HepG2 (cell line): ENCODE data around the gene MAP2K7. TPM values are rescaled to one million over a fixed set of nuclear protein-coding genes. Genes with fewer than 3 reads are reported as not detected.

Experiments
- ATAC-seq: fragments of 200-7000 bp; cut with Tn5 transposase; 3 replicates; pipeline ENCODE4 v1.9.1; 2020; ENCODE audit warnings: mild to moderate bottlenecking, moderate library complexity
- BruUV-seq: library from RNA; stranded (reverse); fragments of 400-500 nt; replicated peaks from 2 replicates; lab custom pipeline; 2021; lab: Mats Ljungman, UMichigan
- CTCF ChIA-PET: fragments of 300-600 bp; formaldehyde crosslinking; extraction: SDS; loops from one replicate; lab custom pipeline; 2021; ENCODE audit warnings: low total read pairs, inconsistent platforms, low intra/inter-chr PET ratio; lab: Yijun Ruan, JAX
- POLR2A ChIA-PET: fragments of 350-600 bp; sonication (Branson Sonifier 250); formaldehyde crosslinking; loops from one replicate; lab custom pipeline; 2020; ENCODE audit warnings: antibody characterized with exemption, inconsistent platforms; lab: Yijun Ruan, JAX
- DNase-seq: peaks from one replicate; pipeline ENCODE4 v3.0.0-alpha.2; 2015; ENCODE audit warnings: low spot score
- FAIRE-seq: peaks from 3 replicates; lab custom pipeline; 2011; peaks lifted over from hg19 to GRCh38; lab: Jason Lieb, UNC
- H2AFZ ChIP-seq: one replicate; pipeline ENCODE4 v1.6.1; 2011; ENCODE audit warnings: low read length, inconsistent platforms
- H3K27ac ChIP-seq: fragments of 300-600 bp; 3 replicates; pipeline ENCODE4 v1.8.0; 2011; ENCODE audit warnings: mixed run types, mild to moderate bottlenecking, mixed read lengths, low read length, inconsistent platforms; ENCODE audit not compliant: insufficient read depth; ENCODE audit errors: extremely low read length
- H3K27me3 ChIP-seq, 2 experiments: fragments of 200-600 bp in 1 of 2; 2 replicates in 1 of 2; 3 replicates in 1 of 2; pipeline versions ENCODE4 v1.6.0 to v1.8.0; 2011; ENCODE audit warnings: low read length in 2 of 2, mild to moderate bottlenecking in 2 of 2, moderate library complexity in 2 of 2, inconsistent platforms in 1 of 2; ENCODE audit not compliant: insufficient read depth in 2 of 2, control insufficient read depth in 1 of 2
- H3K36me3 ChIP-seq, 2 experiments: fragments of 200-600 bp in 1 of 2; replicated peaks in 1 of 2; 2 replicates in 1 of 2; 3 replicates in 1 of 2; pipeline versions ENCODE4 v1.5.1 to v1.8.0; 2011; ENCODE audit warnings: low read length in 2 of 2, inconsistent platforms in 1 of 2; ENCODE audit not compliant: insufficient read depth in 2 of 2, control insufficient read depth in 1 of 2
- H3K4me1 ChIP-seq: 2 replicates; pipeline ENCODE4 v1.5.1; 2012; ENCODE audit warnings: low read length, inconsistent platforms; ENCODE audit not compliant: insufficient read depth
- H3K4me2 ChIP-seq: 2 replicates; pipeline ENCODE4 v1.6.0; 2011; ENCODE audit warnings: low read depth, low read length, inconsistent platforms
- H3K4me3 ChIP-seq, 3 experiments: fragments of 200-600 bp in 1 of 3; sonication (generic), shearing (Covaris generic) in 1 of 3; replicated peaks in 1 of 3; 2 replicates each; pipeline ENCODE4 v1.5.1; 2011 to 2016; ENCODE audit warnings: low read length in 3 of 3, inconsistent platforms in 2 of 3, low read depth in 2 of 3, mild to moderate bottlenecking in 2 of 3, control low read depth in 1 of 3, mixed read lengths in 1 of 3; ENCODE audit not compliant: insufficient read depth in 1 of 3
- H3K79me2 ChIP-seq: one replicate; pipeline ENCODE4 v1.6.1; 2011; ENCODE audit warnings: low read length, inconsistent platforms; ENCODE audit not compliant: insufficient read depth
- H3K9ac ChIP-seq: 2 replicates; pipeline ENCODE4 v1.6.0; 2011; ENCODE audit warnings: mild to moderate bottlenecking, low read depth, low read length, inconsistent platforms; ENCODE audit not compliant: insufficient read depth
- H3K9me3 ChIP-seq: 2 replicates; pipeline ENCODE4 v1.5.1; 2012; ENCODE audit warnings: mild to moderate bottlenecking, low read length
- H4K20me1 ChIP-seq: 2 replicates; pipeline ENCODE4 v1.6.0; 2011; ENCODE audit warnings: inconsistent platforms, mild to moderate bottlenecking, low read length, moderate library complexity; ENCODE audit not compliant: insufficient read depth
- AGO2 ChIP-seq: fragments of 200-400 bp; formaldehyde crosslinking; optimal IDR thresholded peaks from 2 replicates; pipeline ENCODE3; 2017; ENCODE audit warnings: mild to moderate bottlenecking, low read depth, low read length, moderate library complexity
- CTCF ChIP-seq: sonication (generic); formaldehyde crosslinking; IDR thresholded peaks from 2 replicates; pipeline ENCODE4 v1.5.0; 2020; ENCODE audit warnings: mild to moderate bottlenecking, missing genetic modification reagents, moderate library complexity
- FOXC1 ChIP-seq: sonication (generic); formaldehyde crosslinking; IDR thresholded peaks from 2 replicates; pipeline ENCODE4 v1.8.0; 2022; ENCODE audit warnings: mild to moderate bottlenecking, missing genetic modification reagents, borderline replicate concordance
- MAFF ChIP-seq: IDR thresholded peaks from 2 replicates; pipeline ENCODE4 v1.6.1; 2011; ENCODE audit warnings: low read depth, low read length, improper control_type of control experiment
- MAFG ChIP-seq: sonication (generic); formaldehyde crosslinking; IDR thresholded peaks from 2 replicates; pipeline ENCODE4 v1.5.1; 2020; ENCODE audit warnings: mild to moderate bottlenecking, missing genetic modification reagents
- MAFK ChIP-seq, 2 experiments: IDR thresholded peaks in 1 of 2; conservative IDR thresholded peaks in 1 of 2; 2 replicates each; pipeline ENCODE4 v1.6.1; 2011; ENCODE audit warnings: improper control_type of control experiment in 2 of 2, low read length in 2 of 2
- RBM22 ChIP-seq: fragments of 200-400 bp; formaldehyde crosslinking; optimal IDR thresholded peaks from 2 replicates; pipeline ENCODE3; 2017; ENCODE audit warnings: mild to moderate bottlenecking, low read length, moderate library complexity
- ZBTB38 ChIP-seq: sonication (generic); formaldehyde crosslinking; IDR thresholded peaks from 2 replicates; pipeline ENCODE4 v1.5.1; 2020; ENCODE audit warnings: mild to moderate bottlenecking, missing genetic modification reagents
- ZNF274 ChIP-seq: sonication (generic); formaldehyde crosslinking; IDR thresholded peaks from 2 replicates; pipeline ENCODE4 v1.5.1; 2020; ENCODE audit warnings: mild to moderate bottlenecking, missing genetic modification reagents
- ZNF816 ChIP-seq: sonication (generic); formaldehyde crosslinking; IDR thresholded peaks from 2 replicates; pipeline ENCODE4 v1.8.0; 2022; ENCODE audit warnings: missing genetic modification reagents, mild to moderate bottlenecking, borderline replicate concordance
- WGBS: methylation state at CpG from one replicate; pipeline ENCODE4 v1.1.6; 2017; ENCODE audit warnings: low lambda C conversion rate; 5-methylcytosine and 5-hydroxymethylcytosine counted together
- in situ Hi-C: cut with HindIII; loops from 2 replicates; pipeline ENCODE4 v1.10.0; 2017; ENCODE audit warnings: low pct_unique_long_range_greater_than_20kb; ENCODE audit not compliant: extremely low pct_ligation_motif_present
- intact Hi-C: fragments of 100-400 bp; cut with micrococcal nuclease; formaldehyde crosslinking; loops from one replicate; pipeline ENCODE4 v1.10.0; 2022; ENCODE audit not compliant: unreplicated experiment
- polyA plus RNA-seq, 8 experiments: library from polyadenylated mRNA; depleted of rRNA in 3 of 8; stranded (reverse) in 7 of 8; unstranded in 1 of 8; fragments of >200 nt; fragmentation: Illumina TruSeq in 4 of 8; extraction: Trizol in 4 of 8; gene quantifications; 2 replicates each; pipeline versions ENCODE4 v1.2.1 to v1.2.3, GENCODE V29; 2011 to 2016; ENCODE audit warnings: low read depth in 4 of 8, missing spikeins in 1 of 8, mixed read lengths in 1 of 8; ENCODE audit not compliant: insufficient read depth in 1 of 8
- total RNA-seq, 5 experiments: library from RNA; depleted of rRNA; stranded (reverse); fragments of >200 nt; fragmentation: Illumina TruSeq; extraction: Trizol; gene quantifications; 2 replicates each; pipeline ENCODE4 v1.2.3, GENCODE V29; 2016; ENCODE audit warnings: low read depth in 1 of 5
- TF ChIP-seq, protein P1 (sequence below): sonication (generic); formaldehyde crosslinking; IDR thresholded peaks from 2 replicates; pipeline ENCODE4 v1.5.1; 2020; ENCODE audit warnings: mild to moderate bottlenecking, missing genetic modification reagents, moderate library complexity

MAP2K7 gene
- total and polyA plus RNA-seq, 2 of the 13 experiments (the other 11 are each of a cell fraction or from before 2014, with no cell fraction given) = 9.0 to 10.8 TPM

GRCh38 chr19:7962644-7963268 is 59.1 kb downstream of the MAP2K7 start:
- Histone ChIP-seq H2AFZ (no peak overlapping the region), H3K4me2 (peak overlapping the region; percentile 36), H3K9ac (no peak overlapping the region), H3K27me3 (no peaks in the 10 kb centered on the region), H3K9me3 (no peaks in the 10 kb centered on the region), H3K36me3 (peaks cover 14 to 70% of the 10 kb centered on the region in 2 experiments)
- WGBS = 75% methylated on average over 20 of the region's 22 CpGs
- peak; percentile 29; the same call in 1 of the 3 replicates for ATAC-seq
- POLR2A ChIA-PET = no interaction called here
- BruUV-seq = TSS peak; percentile 33
- intact Hi-C loops = no loop called here
- 0 out of 2 replicates have a peak, but pooled peaks have one; percentile 40 for TF ChIP-seq MAFG (CRISPR knock-in tag)
- TF ChIP-seq MAFK (conservative IDR thresholded peaks at IDR 0.05 in 1 of 2, IDR thresholded peaks at IDR 0.05 in 1 of 2; ENCODE audit: low read length in 2 of 2) = peak; percentile 96 to 97
- TF ChIP-seq AGO2 = peak; percentile 64
- TF ChIP-seq ZBTB38 (CRISPR knock-in tag) = peak; percentile 96
- no peak for TF ChIP-seq FOXC1 (CRISPR knock-in tag)
- peak; percentile 96 for TF ChIP-seq MAFF
- 0 out of 2 replicates have a peak, but pooled peaks have one; percentile 6 for TF ChIP-seq CTCF (CRISPR knock-in tag)
- TF ChIP-seq, protein P1, sequence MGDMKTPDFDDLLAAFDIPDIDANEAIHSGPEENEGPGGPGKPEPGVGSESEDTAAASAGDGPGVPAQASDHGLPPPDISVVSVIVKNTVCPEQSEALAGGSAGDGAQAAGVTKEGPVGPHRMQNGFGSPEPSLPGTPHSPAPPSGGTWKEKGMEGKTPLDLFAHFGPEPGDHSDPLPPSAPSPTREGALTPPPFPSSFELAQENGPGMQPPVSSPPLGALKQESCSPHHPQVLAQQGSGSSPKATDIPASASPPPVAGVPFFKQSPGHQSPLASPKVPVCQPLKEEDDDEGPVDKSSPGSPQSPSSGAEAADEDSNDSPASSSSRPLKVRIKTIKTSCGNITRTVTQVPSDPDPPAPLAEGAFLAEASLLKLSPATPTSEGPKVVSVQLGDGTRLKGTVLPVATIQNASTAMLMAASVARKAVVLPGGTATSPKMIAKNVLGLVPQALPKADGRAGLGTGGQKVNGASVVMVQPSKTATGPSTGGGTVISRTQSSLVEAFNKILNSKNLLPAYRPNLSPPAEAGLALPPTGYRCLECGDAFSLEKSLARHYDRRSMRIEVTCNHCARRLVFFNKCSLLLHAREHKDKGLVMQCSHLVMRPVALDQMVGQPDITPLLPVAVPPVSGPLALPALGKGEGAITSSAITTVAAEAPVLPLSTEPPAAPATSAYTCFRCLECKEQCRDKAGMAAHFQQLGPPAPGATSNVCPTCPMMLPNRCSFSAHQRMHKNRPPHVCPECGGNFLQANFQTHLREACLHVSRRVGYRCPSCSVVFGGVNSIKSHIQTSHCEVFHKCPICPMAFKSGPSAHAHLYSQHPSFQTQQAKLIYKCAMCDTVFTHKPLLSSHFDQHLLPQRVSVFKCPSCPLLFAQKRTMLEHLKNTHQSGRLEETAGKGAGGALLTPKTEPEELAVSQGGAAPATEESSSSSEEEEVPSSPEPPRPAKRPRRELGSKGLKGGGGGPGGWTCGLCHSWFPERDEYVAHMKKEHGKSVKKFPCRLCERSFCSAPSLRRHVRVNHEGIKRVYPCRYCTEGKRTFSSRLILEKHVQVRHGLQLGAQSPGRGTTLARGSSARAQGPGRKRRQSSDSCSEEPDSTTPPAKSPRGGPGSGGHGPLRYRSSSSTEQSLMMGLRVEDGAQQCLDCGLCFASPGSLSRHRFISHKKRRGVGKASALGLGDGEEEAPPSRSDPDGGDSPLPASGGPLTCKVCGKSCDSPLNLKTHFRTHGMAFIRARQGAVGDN (CRISPR knock-in tag) = peak; percentile 35; the same call in 1 of the 2 replicates
- no peak for TF ChIP-seq ZNF816 (CRISPR knock-in tag)
- TF ChIP-seq RBM22 = peak; percentile 52
- no peak for TF ChIP-seq ZNF274 (CRISPR knock-in tag)
- TF ChIP-seq, all 625 proteins: peak for 8
- CTCF ChIA-PET = no interaction called here
- in situ Hi-C loops = no loop called here
- FAIRE-seq = peak; percentile 60
- DNase-seq = no peak
- no peak overlapping the region for H3K4me3 ChIP-seq
- H3K4me1 ChIP-seq = peaks cover 24% of the 10 kb centered on the region
- H3K79me2 ChIP-seq = no peaks in the 10 kb centered on the region
- peak overlapping the region; percentile 37 for H3K27ac ChIP-seq
- no peaks in the 10 kb centered on the region for H4K20me1 ChIP-seq
